ENCODE measurements around the gene AKR7A2. TPM values are rescaled to one million over a fixed set of nuclear protein-coding genes. Genes with fewer than 3 reads are reported as not detected.

Gene AKR7A2
- total and polyA plus RNA-seq, 4 experiments from 2014 or later = 25.1 to 134 (median 57.7) TPM

GRCh38 chr1:19357299-19357986 is 45.5 kb upstream of the AKR7A2 start:
- H3K36me3 ChIP-seq (ENCODE audit: insufficient read depth, low read length) = peaks cover 50% of the 10 kb centered on the region
- intact Hi-C loops (cut with micrococcal nuclease) = no loop called here

GRCh38 chr1:19356266-19356665 is 44.3 kb upstream of the AKR7A2 start:
- CTCF ChIA-PET (ENCODE audit: partially characterized antibody) = interaction anchor here (0.8 to 1.0 kb wide), 2 partner anchors 14 to 304 kb away, joined by 3 to 4 read pairs; no protein-coding TSS in a partner anchor
- H3K27ac ChIP-seq (ENCODE audit: low read depth, low read length) = no peak overlapping the region
- no peaks in the 10 kb centered on the region for H3K9me3 ChIP-seq (ENCODE audit: control insufficient read depth in 1 of 2, low read length in 2 of 2)
- peaks cover 14% of the 10 kb centered on the region for H3K4me1 ChIP-seq (ENCODE audit: insufficient read depth, low read length)
- POLR2A ChIA-PET (ENCODE audit: partially characterized antibody) = no interaction called here
- peaks cover 61% of the 10 kb centered on the region for H3K36me3 ChIP-seq (ENCODE audit: insufficient read depth, low read length)
- no peaks in the 10 kb centered on the region for H3K27me3 Mint-ChIP-seq
- H3K9me3 Mint-ChIP-seq = no peaks in the 10 kb centered on the region
- DNase-seq = no peak
- H3K4me1 Mint-ChIP-seq = peaks cover 11 to 19% (median 16%) of the 10 kb centered on the region in 4 donors
- peak overlapping the region in 1 of 7 donors; percentile 51 for H3K27ac Mint-ChIP-seq
- H3K4me3 ChIP-seq (ENCODE audit: low read length in 2 of 2) = no peak overlapping the region
- H3K27me3 ChIP-seq (ENCODE audit: insufficient read depth, low read length) = no peaks in the 10 kb centered on the region
- peaks cover 36 to 63% of the 10 kb centered on the region in 2 donors for H3K36me3 Mint-ChIP-seq
- intact Hi-C loops (cut with micrococcal nuclease) = no loop called here
- no peak overlapping the region for H3K4me3 Mint-ChIP-seq

More at GRCh38 chr1:19357299-19357986, 45.5 kb upstream of the AKR7A2 start:
- DNase-seq = no peak
- Mint-ChIP-seq H3K27me3 (no peaks in the 10 kb centered on the region), H3K4me1 (peaks cover 13 to 30% (median 24%) of the 10 kb centered on the region in 4 donors), H3K27ac (peak overlapping the region in 3 of 7 donors; percentile 21 to 55 (median 22)), H3K4me3 (peak overlapping the region in 1 of 8 donors; percentile 26), H3K9me3 (no peaks in the 10 kb centered on the region), H3K36me3 (peaks cover 28 to 52% of the 10 kb centered on the region in 2 donors)
- no peaks in the 10 kb centered on the region for H3K9me3 ChIP-seq (ENCODE audit: control insufficient read depth in 1 of 2, low read length in 2 of 2)
- H3K4me1 ChIP-seq (ENCODE audit: insufficient read depth, low read length) = peaks cover 20% of the 10 kb centered on the region
- POLR2A ChIA-PET (ENCODE audit: partially characterized antibody) = no interaction called here
- CTCF ChIA-PET (ENCODE audit: partially characterized antibody) = no interaction called here
- H3K27me3 ChIP-seq (ENCODE audit: insufficient read depth, low read length) = no peaks in the 10 kb centered on the region
- H3K27ac ChIP-seq (ENCODE audit: low read depth, low read length) = no peak overlapping the region
- H3K4me3 ChIP-seq (ENCODE audit: low read length in 2 of 2) = no peak overlapping the region

- H3K27ac Mint-ChIP-seq = peak overlapping the region in 3 of 7 donors; percentile 2 to 76 (median 42)
- no peak overlapping the region for H3K4me3 Mint-ChIP-seq
- no peaks in the 10 kb centered on the region for H3K27me3 ChIP-seq (ENCODE audit: insufficient read depth, low read length)
- H3K27me3 Mint-ChIP-seq = no peaks in the 10 kb centered on the region
- no peak for DNase-seq
- no peaks in the 10 kb centered on the region for H3K4me1 ChIP-seq (ENCODE audit: insufficient read depth, low read length)
- H3K4me3 ChIP-seq (ENCODE audit: low read length in 2 of 2) = no peak overlapping the region
- peaks cover 0 to 2% (median under 1%) of the 10 kb centered on the region in 4 donors for H3K4me1 Mint-ChIP-seq
- H3K27ac ChIP-seq (ENCODE audit: low read depth, low read length) = no peak overlapping the region
- no peaks in the 10 kb centered on the region for H3K9me3 Mint-ChIP-seq
- POLR2A ChIA-PET (ENCODE audit: partially characterized antibody) = no interaction called here
- H3K36me3 Mint-ChIP-seq = peaks cover 36 to 71% of the 10 kb centered on the region in 2 donors
- peaks cover 71% of the 10 kb centered on the region for H3K36me3 ChIP-seq (ENCODE audit: insufficient read depth, low read length)
- CTCF ChIA-PET (ENCODE audit: partially characterized antibody) = interaction anchor here (1.5 kb wide), 1 partner anchor 10 kb away, joined by 4 read pairs; no protein-coding TSS in a partner anchor
- intact Hi-C loops (cut with micrococcal nuclease) = no loop called here
- H3K9me3 ChIP-seq (ENCODE audit: control insufficient read depth in 1 of 2, low read length in 2 of 2) = no peaks in the 10 kb centered on the region
These were observed 42.6 kb upstream of the AKR7A2 start for GRCh38 chr1:19354531-19354981.

- H3K4me3 Mint-ChIP-seq = no peak overlapping the region
- H3K36me3 Mint-ChIP-seq = peaks cover 39 to 77% of the 10 kb centered on the region in 2 donors
- Histone ChIP-seq H3K4me3 (ENCODE audit: low read length in 2 of 2) (no peak overlapping the region), H3K27ac (ENCODE audit: low read depth, low read length) (no peak overlapping the region), H3K36me3 (ENCODE audit: insufficient read depth, low read length) (peaks cover 81% of the 10 kb centered on the region), H3K4me1 (ENCODE audit: insufficient read depth, low read length) (no peaks in the 10 kb centered on the region), H3K27me3 (ENCODE audit: insufficient read depth, low read length) (no peaks in the 10 kb centered on the region), H3K9me3 (ENCODE audit: control insufficient read depth in 1 of 2, low read length in 2 of 2) (no peaks in the 10 kb centered on the region)
- no peak for DNase-seq
- intact Hi-C loops (cut with micrococcal nuclease) = no loop called here
- H3K9me3 Mint-ChIP-seq = no peaks in the 10 kb centered on the region
- peak overlapping the region in 2 of 7 donors; percentile 42 to 47 for H3K27ac Mint-ChIP-seq
- peaks cover 0 to 2% (median 0%) of the 10 kb centered on the region in 4 donors for H3K4me1 Mint-ChIP-seq
- POLR2A ChIA-PET (ENCODE audit: partially characterized antibody) = no interaction called here
- CTCF ChIA-PET (ENCODE audit: partially characterized antibody) = interaction anchor here (1.3 to 1.5 kb wide), 2 partner anchors 9 to 229 kb away, joined by 4 to 5 read pairs; no protein-coding TSS in a partner anchor
- H3K27me3 Mint-ChIP-seq = no peaks in the 10 kb centered on the region
These were observed 41.7 kb upstream of the AKR7A2 start for GRCh38 chr1:19353596-19353995.

GRCh38 chr1:19352839-19353238 is 40.9 kb upstream of the AKR7A2 start:
- Mint-ChIP-seq H3K9me3 (no peaks in the 10 kb centered on the region), H3K27me3 (no peaks in the 10 kb centered on the region), H3K27ac (peak overlapping the region in 2 of 7 donors; percentile 50 to 55), H3K4me1 (peaks cover 0 to 2% (median 0%) of the 10 kb centered on the region in 4 donors), H3K4me3 (no peak overlapping the region), H3K36me3 (peaks cover 40 to 78% of the 10 kb centered on the region in 2 donors)
- H3K36me3 ChIP-seq (ENCODE audit: insufficient read depth, low read length) = peaks cover 85% of the 10 kb centered on the region
- no peak overlapping the region for H3K27ac ChIP-seq (ENCODE audit: low read depth, low read length)
- no peak for DNase-seq
- H3K9me3 ChIP-seq (ENCODE audit: control insufficient read depth in 1 of 2, low read length in 2 of 2) = no peaks in the 10 kb centered on the region
- intact Hi-C loops (cut with micrococcal nuclease) = no loop called here
- no peaks in the 10 kb centered on the region for H3K4me1 ChIP-seq (ENCODE audit: insufficient read depth, low read length)
- no peak overlapping the region for H3K4me3 ChIP-seq (ENCODE audit: low read length in 2 of 2)
- ChIA-PET POLR2A (ENCODE audit: partially characterized antibody) (no interaction called here), CTCF (ENCODE audit: partially characterized antibody) (interaction anchor here (1.3 to 1.5 kb wide), 2 partner anchors 9 to 230 kb away, joined by 4 to 5 read pairs; no protein-coding TSS in a partner anchor)
- no peaks in the 10 kb centered on the region for H3K27me3 ChIP-seq (ENCODE audit: insufficient read depth, low read length)

- H3K9me3 Mint-ChIP-seq = no peaks in the 10 kb centered on the region
- CTCF ChIA-PET (ENCODE audit: partially characterized antibody) = interaction anchor here (1.2 to 1.4 kb wide), 2 partner anchors 10 to 299 kb away, joined by 3 to 5 read pairs; no protein-coding TSS in a partner anchor
- POLR2A ChIA-PET (ENCODE audit: partially characterized antibody) = no interaction called here
- no peak for DNase-seq
- Histone ChIP-seq H3K36me3 (ENCODE audit: insufficient read depth, low read length) (peaks cover 76% of the 10 kb centered on the region), H3K9me3 (ENCODE audit: control insufficient read depth in 1 of 2, low read length in 2 of 2) (no peaks in the 10 kb centered on the region), H3K27me3 (ENCODE audit: insufficient read depth, low read length) (no peaks in the 10 kb centered on the region), H3K4me1 (ENCODE audit: insufficient read depth, low read length) (no peaks in the 10 kb centered on the region), H3K27ac (ENCODE audit: low read depth, low read length) (no peak overlapping the region), H3K4me3 (ENCODE audit: low read length in 2 of 2) (no peak overlapping the region)
- intact Hi-C loops (cut with micrococcal nuclease) = no loop called here
- peaks cover 0 to 2% (median 0%) of the 10 kb centered on the region in 4 donors for H3K4me1 Mint-ChIP-seq
- no peaks in the 10 kb centered on the region for H3K27me3 Mint-ChIP-seq
- no peak overlapping the region for H3K4me3 Mint-ChIP-seq
- H3K27ac Mint-ChIP-seq = peak overlapping the region in 2 of 7 donors; percentile 39 to 48
- H3K36me3 Mint-ChIP-seq = peaks cover 32 to 75% of the 10 kb centered on the region in 2 donors
These were observed 39.9 kb upstream of the AKR7A2 start for GRCh38 chr1:19351873-19352272.

- Mint-ChIP-seq H3K27ac (peak overlapping the region in 1 of 7 donors; percentile 36), H3K4me3 (no peak overlapping the region), H3K9me3 (no peaks in the 10 kb centered on the region), H3K4me1 (peaks cover 0 to 6% (median under 1%) of the 10 kb centered on the region in 4 donors), H3K27me3 (no peaks in the 10 kb centered on the region), H3K36me3 (peaks cover 33 to 67% of the 10 kb centered on the region in 2 donors)
- Histone ChIP-seq H3K36me3 (ENCODE audit: insufficient read depth, low read length) (peaks cover 69% of the 10 kb centered on the region), H3K4me3 (ENCODE audit: low read length in 2 of 2) (no peak overlapping the region), H3K27me3 (ENCODE audit: insufficient read depth, low read length) (no peaks in the 10 kb centered on the region), H3K27ac (ENCODE audit: low read depth, low read length) (no peak overlapping the region), H3K4me1 (ENCODE audit: insufficient read depth, low read length) (no peaks in the 10 kb centered on the region), H3K9me3 (ENCODE audit: control insufficient read depth in 1 of 2, low read length in 2 of 2) (no peaks in the 10 kb centered on the region)
- ChIA-PET POLR2A (ENCODE audit: partially characterized antibody) (no interaction called here), CTCF (ENCODE audit: partially characterized antibody) (interaction anchor here (1.4 kb wide), 1 partner anchor 8 kb away, joined by 5 read pairs; no protein-coding TSS in a partner anchor)
- intact Hi-C loops (cut with micrococcal nuclease) = no loop called here
- DNase-seq = no peak
These were observed 38.6 kb upstream of the AKR7A2 start for GRCh38 chr1:19350566-19350965.
